Lower leg skin (tissue), 3 donors: ENCODE data around the gene PRKCZ.
"Not testable (repeated sequence)": the region's sequence is repeated elsewhere in the genome, so short reads cannot be mapped to it uniquely, and the experiment has no call there.

Experiments
- CTCF ChIP-seq, 3 donors: fragments of 450-650 bp; IDR thresholded peaks; one replicate each; pipeline ENCODE4 v1.5.1; 2016; ENCODE audit warnings: antibody characterized with exemption in 3 of 3, mild to moderate bottlenecking in 3 of 3, moderate library complexity in 2 of 3
- POLR2A ChIP-seq, 2 donors: fragments of 450-650 bp; IDR thresholded peaks; one replicate each; pipeline ENCODE4 v1.6.1; 2016 to 2017; ENCODE audit warnings: antibody characterized with exemption in 2 of 2, mild to moderate bottlenecking in 1 of 2, moderate library complexity in 1 of 2

- not testable (repeated sequence) for TF ChIP-seq CTCF, POLR2A (IDR thresholded peaks at IDR 0.05)
Observed at GRCh38 chr1:2147869-2148268, 97.7 kb downstream of the PRKCZ start.
